ENCODE data around the gene PLLP. TPM values are rescaled to one million over a fixed set of nuclear protein-coding genes. Genes with fewer than 3 reads are reported as not detected.

PLLP gene
- total RNA-seq, 4 donors from 2014 or later: 15.5 to 38.5 (median 31.5) TPM

- no peak for DNase-seq
- WGBS, 2 donors: 83 to 97% methylated on average over 6 to 7 of the region's 16 CpGs
- no peaks in the 10 kb centered on the region for H3K27me3 ChIP-seq
- intact Hi-C loops (cut with DNase I): no loop called here
- H3K9me3 ChIP-seq: no peaks in the 10 kb centered on the region
- peaks cover 8 to 65% (median 9%) of the 10 kb centered on the region in 3 donors for H3K36me3 ChIP-seq
- peaks cover 5 to 94% (median 20%) of the 10 kb centered on the region in 3 donors for H3K4me1 ChIP-seq
- H3K27ac ChIP-seq: peak overlapping the region; percentile 57 to 82 (median 70)
- TF ChIP-seq POLR2A (IDR thresholded peaks at IDR 0.05) (no peak), CTCF (IDR thresholded peaks at IDR 0.05) (no peak)
- no peak overlapping the region for H3K4me3 ChIP-seq
Measured at GRCh38 chr16:57256601-57257395, 27.7 kb downstream of the PLLP start.

GRCh38 chr16:57255686-57256415, 28.6 kb downstream of the PLLP start:
- intact Hi-C loops (cut with DNase I): no loop called here
- H3K27ac ChIP-seq: peak overlapping the region; percentile 57 to 82 (median 70)
- DNase-seq: no peak
- H3K4me3 ChIP-seq: no peak overlapping the region
- H3K9me3 ChIP-seq: no peaks in the 10 kb centered on the region
- peaks cover 11 to 75% (median 16%) of the 10 kb centered on the region in 3 donors for H3K36me3 ChIP-seq
- 50 to 65% methylated on average over 8 of the region's 10 CpGs for WGBS, 2 donors
- peaks cover 5 to 91% (median 16%) of the 10 kb centered on the region in 3 donors for H3K4me1 ChIP-seq
- no peak for TF ChIP-seq POLR2A (IDR thresholded peaks at IDR 0.05)
- no peak for TF ChIP-seq CTCF (IDR thresholded peaks at IDR 0.05)
- H3K27me3 ChIP-seq: no peaks in the 10 kb centered on the region

- intact Hi-C loops (cut with DNase I): no loop called here
- H3K4me3 ChIP-seq: no peak overlapping the region
- peaks cover 0 to 70% (median 5%) of the 10 kb centered on the region in 3 donors for H3K4me1 ChIP-seq
- WGBS, 2 donors: 67 to 86% methylated on average over 1 of the region's 1 CpG
- no peak for DNase-seq
- H3K9me3 ChIP-seq: no peaks in the 10 kb centered on the region
- TF ChIP-seq CTCF (IDR thresholded peaks at IDR 0.05) (no peak), POLR2A (IDR thresholded peaks at IDR 0.05) (no peak)
- peaks cover 11 to 98% (median 29%) of the 10 kb centered on the region in 3 donors for H3K36me3 ChIP-seq
- H3K27ac ChIP-seq: peak overlapping the region in 3 of 4 donors; percentile 16 to 82 (median 73)
- no peaks in the 10 kb centered on the region for H3K27me3 ChIP-seq
Measured at GRCh38 chr16:57253466-57253865, 31.0 kb downstream of the PLLP start.

- Histone ChIP-seq H3K36me3 (peaks cover 15 to 98% (median 29%) of the 10 kb centered on the region in 3 donors), H3K27me3 (no peaks in the 10 kb centered on the region), H3K4me1 (peaks cover 0 to 59% (median 5%) of the 10 kb centered on the region in 3 donors), H3K9me3 (no peaks in the 10 kb centered on the region), H3K4me3 (no peak overlapping the region), H3K27ac (peak overlapping the region in 2 of 4 donors; percentile 73 to 82)
- TF ChIP-seq POLR2A (IDR thresholded peaks at IDR 0.05): no peak
- no peak for TF ChIP-seq CTCF (IDR thresholded peaks at IDR 0.05)
- 89 to 92% methylated on average over 6 of the region's 6 CpGs for WGBS, 2 donors
- no peak for DNase-seq
- intact Hi-C loops (cut with DNase I): no loop called here
Measured at GRCh38 chr16:57252148-57252721, 32.2 kb downstream of the PLLP start.

Data from esophagus squamous epithelium (tissue), 5 donors.